ENCODE measurements around the gene CTSC.

CTSC gene

DNA sequence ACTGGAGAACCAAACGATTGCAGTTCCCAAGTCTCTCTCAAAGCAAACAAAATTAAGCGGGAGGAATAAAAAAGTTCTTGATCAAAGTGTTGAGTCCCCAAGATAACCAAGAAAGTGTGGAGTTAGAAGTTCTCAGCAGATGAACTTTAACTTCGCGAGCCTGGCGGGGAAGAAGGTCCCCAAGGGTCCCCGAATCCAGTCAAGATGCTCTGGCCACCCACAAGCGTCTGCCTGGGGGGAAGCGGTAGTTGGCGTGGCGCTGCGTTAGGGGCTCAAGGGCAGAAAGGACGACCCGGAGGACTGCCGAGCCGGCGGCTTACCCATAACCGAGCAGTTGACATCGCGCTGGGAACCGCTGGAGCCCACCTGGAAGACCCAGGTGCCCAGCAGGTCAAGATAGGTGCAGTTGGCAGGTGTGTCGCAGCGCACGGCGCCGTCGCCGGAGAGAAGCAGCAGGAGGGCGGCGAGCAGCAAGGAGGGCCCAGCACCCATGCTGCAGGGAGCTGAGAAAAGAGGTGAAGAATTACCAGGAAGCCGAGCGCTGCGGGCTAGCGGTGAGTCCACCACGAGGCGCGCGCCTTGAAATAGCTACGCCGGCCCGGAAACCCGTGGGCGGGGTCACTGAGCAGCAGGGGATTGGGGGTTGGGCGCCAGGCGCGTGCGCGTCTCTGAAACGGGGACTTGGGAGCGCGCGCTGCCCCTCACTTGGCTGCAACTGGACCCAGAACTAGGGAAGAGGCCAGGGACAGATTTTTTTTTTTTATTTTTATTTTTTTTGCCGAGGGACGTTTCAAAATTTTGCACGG is at the start of gene CTSC:
TSS of gene CTSC (minus strand) at position 556 of the 806 bp plus-strand sequence. CDS start at position 492, 64 bp downstream.
- DNase-seq = peak; percentile 90 to 96 (median 94)

DNA sequence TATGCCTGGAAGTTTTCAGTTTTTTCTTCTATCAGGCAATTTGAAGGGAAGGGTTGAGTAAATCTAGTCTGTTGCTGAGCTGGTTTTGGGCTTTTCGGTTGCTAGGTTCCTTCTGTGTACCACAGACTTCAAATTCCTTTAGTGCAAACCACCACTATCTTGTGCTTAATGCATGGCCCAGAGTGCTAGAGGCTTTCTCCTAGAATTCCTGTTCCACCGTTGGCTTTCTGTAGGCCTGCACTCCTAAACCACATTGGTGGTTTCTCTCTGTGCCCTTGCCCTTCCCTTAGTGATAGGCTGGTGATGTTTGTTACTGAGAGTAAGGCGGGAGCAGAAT is 47.1 kb upstream of the CTSC start:
- DNase-seq = no peak

DNA sequence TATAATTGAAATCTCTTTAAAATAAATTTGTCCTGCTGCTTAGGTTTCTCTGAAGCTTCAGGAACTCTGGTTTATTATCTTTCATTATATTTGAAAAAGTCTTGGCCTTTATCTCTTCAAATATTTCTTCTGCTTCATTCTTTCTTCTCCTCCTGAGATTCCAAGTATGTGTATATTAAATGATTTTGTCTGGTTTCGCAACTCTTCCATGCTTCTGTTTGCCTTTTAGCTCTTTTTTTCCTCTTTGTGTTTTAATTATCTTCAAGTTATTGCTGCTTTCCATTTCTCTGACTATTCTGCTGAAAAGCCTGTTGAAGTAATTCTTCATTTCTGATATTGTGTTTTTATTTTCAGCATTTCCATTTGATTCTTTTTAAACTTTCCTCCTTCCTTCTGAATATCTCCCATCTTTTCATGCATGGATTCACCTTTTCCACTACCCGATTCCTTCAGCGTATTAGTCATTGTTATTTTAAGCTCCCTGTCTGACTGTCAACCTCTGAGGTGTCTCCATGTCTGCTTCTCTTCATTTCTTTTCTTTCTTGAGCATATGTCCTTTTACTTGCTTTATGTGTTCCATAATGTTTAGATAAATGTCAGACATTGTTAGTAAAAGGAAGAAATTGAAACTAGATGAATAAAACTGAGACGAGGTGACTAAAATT is 46.6 kb upstream of the CTSC start:
- DNase-seq = no peak

DNA sequence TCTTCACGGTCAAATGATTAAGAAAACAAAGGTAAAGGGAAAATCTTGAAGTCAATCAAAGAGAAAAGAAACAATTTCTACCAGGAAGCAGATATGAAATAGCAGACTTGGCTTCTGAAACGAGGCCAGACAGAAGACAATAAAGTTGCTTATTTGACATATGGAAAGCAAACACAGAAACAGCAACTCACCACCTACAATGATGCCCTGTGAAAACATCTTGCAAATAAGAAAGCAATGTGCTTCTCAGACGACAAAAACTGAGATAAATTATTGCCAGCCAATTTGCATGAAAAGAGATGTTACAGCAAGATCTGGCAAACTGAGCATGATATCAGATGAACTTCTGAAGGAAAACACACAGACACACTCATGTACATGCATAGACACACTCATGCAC is 45.9 kb upstream of the CTSC start:
- DNase-seq = no peak

DNA sequence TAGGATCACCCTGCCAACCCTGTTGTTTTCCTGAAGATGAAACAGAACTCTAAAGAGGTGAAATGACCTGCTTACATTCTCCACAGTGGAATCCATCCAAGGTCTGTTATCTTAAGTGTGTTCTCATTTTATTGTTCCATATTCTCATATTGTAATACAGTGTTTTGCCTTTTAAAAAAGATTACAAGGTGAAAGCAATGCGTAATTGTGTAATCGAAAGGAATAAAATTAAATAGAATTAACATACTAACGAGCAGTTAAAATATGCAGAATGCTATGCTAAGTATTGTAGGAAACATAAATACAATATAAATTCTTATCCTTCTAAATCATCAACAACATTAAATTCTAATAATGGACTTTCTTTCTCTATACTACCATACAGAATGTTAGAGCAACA is 41.6 kb upstream of the CTSC start:
- no peak for DNase-seq

DNA sequence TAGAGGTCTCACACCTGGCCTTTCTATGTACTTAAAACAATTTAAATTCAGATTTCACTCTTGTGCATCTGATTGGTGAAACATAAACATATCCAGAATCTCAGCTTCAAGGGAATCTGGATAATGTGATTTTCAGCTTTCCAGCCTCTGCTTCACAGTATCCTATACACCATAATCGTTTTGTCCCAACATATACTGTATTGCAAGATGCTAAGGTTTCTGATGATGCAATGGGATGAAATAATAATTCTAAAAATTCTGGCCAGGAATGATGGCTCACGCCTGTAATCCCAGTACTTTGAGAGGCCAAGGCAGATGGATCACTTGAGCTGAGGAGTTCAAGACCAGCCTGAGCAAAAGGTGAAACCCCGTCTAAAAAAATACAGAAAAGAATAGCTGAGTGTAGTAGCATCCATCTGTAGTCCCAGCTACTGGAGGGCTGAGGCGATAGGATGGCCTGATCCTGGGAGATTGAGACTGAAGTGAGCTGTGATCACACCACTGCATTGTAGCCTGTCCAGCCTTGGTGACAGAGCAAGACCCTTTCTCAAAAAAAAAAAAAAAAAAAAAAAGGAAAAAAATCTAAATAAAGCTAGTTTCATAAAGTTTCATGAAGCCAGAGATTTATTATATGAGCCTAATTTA is 41.0 kb upstream of the CTSC start:
- DNase-seq = no peak

DNA sequence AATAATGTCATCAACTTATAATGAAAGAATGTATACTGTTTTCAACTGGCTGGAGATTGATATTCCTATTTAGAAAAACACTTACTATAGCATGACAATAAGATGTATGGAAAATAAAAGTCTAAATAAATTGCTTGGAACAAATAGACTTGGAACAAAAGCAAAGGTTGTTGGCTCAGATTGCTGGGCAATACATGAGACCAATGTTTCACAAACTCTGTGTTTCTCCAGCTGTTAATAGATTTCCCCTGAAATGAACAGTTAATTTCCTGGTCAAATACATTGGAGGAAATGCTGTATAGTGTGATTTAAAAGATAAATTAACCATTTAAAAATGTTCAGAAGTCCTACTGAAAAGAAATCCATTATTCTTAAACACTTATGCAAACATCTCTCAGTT is 40.1 kb upstream of the CTSC start:
- no peak for DNase-seq

DNA sequence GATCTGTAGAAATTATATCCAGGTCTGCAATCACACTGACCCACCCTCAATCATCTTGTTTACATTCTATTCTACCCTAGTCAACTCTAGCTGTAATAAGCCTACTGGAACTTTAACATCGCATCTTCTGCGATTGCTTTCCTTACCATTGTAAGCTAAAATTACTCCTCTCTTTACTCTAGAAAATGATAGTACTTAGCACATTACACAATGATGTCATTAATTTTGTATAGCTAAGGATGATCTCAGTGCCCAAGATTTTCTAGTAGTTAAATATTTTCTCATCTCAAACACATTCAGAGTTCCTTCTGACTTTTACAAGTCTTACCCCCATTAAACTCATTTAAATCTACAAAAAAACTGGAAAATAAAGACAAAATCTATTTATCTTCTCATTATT is 39.6 kb upstream of the CTSC start:
- no peak for DNase-seq

DNA sequence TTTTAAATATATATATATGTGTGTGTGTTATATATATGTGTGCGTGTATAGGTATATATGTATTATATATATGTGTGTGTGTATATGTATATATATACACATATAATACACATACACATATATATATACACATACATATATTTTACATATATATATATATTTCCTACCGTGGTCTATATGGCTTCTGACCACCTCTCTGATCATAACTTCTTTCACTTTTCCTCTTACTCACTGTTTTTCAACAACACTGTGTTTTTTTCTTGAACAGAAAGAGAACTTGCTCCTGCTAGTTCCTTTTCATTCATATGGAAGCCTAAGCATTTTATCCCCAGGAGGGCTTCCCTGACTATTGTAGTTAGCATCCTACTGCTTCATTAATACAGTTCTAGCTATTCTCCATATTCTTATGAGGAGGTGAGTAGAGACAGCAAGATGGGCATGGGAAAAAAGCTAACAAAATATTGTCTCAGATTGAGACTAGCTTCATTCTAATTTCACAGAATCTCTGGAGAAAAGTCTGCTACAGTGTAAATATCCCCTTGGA is 38.5 kb upstream of the CTSC start:
- DNase-seq = no peak

DNA sequence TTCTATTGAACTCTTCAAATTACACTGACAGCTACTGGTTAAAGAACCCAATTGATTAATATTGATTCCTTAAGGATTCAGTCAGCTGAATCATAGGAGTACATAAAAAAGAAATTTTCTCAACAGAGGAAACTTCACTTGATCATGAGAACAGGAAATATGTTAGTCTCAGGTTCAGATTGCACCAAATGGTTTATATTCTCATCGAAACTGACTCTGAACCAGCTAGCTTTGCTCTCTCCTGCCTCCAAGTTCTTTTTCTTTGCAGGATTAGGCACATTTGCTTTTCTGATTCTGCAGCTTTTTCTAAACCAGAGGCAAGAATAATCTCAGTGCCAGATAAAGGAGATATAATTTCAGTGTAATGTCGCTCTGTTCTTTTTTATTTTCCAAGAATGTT is 33.2 kb upstream of the CTSC start:
- no peak for DNase-seq

DNA sequence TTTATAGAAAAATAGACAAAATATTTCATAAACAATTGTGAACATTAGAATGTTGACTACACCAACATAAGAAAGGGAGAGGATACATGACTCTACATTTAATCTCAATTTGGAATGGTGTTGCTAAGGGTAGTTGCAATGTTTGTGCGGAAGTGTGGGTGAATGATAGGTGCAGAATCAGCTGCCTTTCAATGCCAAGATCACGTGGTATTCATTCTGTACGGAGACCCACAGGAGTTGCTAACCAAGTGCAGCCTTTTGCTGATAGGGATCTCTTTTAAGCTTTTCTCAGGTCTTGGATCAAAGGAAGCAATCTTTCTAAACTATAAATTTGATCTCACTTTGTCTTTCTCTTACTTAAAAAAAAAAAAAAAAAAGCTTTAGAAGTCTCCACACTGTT is 29.8 kb upstream of the CTSC start:
- DNase-seq = no peak

DNA sequence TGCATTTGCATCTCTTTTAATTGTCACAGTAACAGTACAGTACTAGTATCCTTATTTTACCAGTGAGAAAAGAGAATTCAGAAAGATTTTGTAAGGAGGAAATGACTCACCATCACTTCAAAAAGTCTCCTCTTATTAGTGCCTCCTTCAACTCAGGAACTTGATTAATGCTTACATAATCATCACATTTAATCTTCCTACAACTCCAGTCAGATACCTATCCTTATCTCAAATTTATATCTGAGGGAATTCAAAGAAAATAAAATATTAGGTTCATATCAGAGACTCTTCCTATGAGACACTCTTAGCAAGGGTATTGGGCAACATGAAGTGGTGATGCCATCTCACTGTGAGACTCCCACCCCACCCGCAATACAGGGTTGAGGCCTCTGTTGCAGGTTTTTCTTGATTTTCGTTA is 26.1 kb upstream of the CTSC start:
- DNase-seq = peak; percentile 53 to 77 (median 77)

DNA sequence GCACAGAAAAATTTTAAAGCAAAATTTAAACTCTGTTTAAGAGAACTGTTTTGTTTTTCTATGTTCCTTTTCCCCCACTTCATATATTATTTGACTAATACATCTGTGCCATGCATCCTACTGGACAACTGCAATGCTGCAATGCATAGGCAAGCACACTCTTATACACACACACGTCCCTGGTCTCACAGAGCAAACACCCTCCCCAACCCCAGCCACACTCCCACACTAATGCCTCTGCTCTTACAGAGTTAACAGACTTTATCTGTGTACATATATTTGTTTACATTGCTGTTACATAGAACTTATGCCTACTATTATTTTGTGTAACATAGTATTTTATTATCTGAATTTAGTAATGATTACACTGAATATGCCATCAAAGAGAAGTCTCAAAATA is 25.5 kb upstream of the CTSC start:
- no peak for DNase-seq

DNA sequence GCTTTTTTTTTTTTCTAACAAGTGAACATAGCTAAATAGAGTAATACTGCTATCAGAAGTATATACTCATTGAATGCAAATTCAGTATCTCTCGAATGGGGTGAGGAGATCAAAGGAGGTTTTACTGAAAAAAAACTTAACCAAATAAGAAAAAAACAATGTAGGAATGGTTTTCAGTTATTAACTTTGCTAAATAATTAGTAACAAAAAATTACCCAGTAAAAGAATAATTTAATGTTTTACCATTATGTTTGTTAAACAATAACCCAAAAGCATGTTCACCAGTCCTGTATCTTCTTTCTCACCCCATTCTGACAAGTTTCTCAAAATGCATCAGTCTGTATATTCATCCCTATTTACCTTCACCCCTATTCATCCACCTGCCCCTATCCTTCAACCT is 22.6 kb upstream of the CTSC start:
- no peak for DNase-seq

DNA sequence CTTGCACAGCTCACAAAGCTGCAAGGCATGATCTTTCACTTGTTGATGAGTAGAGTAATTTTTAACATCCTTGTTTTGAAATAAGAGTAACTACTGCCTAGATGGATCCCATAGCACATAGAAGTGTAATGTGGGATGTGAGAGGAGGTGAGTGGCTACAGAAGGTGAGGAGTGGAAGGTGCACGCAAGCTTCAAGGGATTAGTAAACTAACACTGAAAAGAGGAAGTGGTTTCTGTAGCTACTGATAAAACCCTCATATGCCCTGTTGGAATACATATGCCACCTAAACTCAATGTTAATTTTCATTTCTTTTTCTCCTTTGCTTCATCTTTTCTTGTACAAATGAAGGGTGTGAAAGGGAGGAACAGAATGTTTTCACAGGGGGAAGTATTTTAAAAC is 22.0 kb upstream of the CTSC start:
- DNase-seq = peak in 2 of 3 donors; percentile 26 to 32

DNA sequence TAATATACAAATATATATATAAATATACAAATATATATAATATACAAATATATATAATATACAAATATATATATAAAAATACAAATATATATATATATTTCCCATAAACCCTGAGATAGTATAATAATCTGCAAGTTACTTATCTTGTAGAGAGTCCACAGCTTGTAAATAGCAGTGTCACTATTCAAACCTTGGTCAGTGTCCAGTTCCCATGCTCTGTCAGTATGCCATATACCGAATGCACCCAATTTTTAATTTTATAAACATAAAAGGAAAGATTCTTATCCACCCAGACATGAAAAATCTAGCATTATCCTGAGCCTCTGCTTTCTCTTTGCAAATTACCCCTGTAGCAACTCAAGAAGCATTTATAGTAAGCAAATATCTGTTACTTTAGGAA is 21.6 kb upstream of the CTSC start:
- DNase-seq = no peak

DNA sequence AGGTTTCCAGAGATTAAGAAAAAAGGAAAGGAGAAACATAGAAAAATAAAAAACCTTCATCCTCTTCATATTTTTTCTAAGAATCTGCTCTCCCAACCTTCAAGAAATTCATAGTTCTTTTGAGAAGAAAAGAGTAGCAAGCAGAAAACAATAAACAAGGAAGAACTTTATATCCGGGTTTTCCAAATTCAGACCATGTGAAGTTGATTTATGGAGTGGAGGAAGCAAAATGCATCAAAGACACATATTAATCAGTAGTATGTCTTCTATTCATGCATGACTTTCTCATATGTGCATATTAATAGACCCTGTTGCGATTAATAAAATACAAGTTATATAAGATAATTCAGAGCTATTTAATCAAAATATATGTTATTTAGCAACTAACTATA is 20.5 kb upstream of the CTSC start:
- no peak for DNase-seq

DNA sequence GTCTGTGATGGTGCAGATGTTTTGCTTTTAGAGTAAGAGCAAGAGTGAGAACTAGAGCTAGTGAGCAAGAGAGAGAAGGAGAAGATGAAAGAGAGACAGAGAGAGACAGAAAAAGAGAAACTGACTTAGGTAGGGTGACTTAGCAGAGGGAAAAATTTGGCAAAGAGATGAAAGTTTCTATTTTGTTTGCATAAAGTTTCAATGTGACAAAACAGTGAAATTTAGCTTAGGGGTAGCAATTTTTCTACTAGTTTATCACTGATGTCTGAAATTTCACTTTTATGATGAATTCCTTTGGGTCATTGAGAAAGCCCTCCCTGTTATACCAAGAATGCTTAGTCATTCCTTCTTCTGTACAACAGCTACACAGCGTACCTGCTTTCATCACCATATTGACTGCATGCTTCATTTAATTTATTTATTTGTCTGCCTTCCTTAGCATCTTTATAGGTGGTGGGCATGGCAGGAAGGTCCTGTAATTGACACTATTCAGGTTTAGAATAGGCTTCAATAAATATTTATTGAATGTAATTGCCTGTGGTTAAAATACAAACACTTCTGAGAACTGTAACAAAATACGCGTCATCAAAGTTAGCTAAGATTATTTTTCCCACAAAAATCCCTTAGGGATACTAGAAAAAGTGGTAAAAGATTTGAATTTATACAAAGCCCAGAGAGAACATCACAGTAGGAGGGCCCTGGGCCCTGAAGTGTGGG is 19.9 kb upstream of the CTSC start:
- peak; percentile 22 to 72 (median 39) for DNase-seq

DNA sequence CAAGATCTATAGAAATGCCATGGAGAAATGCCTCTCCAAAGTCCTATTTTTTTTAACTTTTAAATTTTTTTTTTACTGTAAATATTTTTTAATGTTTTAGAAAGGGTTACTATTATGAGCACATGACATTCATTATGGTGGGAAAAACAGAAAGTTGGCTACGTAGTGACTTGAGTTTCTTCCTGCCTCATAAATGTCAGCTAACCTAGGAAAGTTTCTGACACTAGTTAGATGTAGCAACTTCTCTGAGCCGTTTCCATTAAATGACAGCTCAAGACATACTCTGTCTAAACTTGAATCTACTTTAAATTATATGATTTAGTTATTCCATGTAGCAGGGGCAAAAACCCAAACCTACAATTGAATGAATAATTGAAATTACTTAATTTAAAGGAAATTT is 18.4 kb upstream of the CTSC start:
- peak; percentile 67 to 95 (median 84) for DNase-seq

DNA sequence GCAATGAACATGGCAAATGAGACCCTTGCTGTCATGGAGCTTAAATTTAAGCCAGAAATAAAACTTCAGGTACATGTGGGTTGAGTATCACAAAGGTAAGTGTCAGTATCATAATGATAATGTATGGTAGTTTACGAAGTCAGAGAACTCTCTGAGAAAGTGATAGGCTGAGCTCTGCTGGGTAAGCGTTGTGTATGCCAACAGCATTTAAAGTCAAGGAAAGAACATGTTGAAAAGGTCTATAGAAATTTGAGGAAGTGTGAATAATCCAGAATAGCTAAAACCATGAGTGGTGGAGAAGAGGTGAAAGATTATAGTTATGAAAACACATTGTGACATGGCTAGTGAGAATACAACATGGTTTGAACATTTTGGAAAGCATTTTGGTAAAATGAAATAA is 17.4 kb upstream of the CTSC start:
- DNase-seq = peak in 2 of 3 donors; percentile 51 to 53

DNA sequence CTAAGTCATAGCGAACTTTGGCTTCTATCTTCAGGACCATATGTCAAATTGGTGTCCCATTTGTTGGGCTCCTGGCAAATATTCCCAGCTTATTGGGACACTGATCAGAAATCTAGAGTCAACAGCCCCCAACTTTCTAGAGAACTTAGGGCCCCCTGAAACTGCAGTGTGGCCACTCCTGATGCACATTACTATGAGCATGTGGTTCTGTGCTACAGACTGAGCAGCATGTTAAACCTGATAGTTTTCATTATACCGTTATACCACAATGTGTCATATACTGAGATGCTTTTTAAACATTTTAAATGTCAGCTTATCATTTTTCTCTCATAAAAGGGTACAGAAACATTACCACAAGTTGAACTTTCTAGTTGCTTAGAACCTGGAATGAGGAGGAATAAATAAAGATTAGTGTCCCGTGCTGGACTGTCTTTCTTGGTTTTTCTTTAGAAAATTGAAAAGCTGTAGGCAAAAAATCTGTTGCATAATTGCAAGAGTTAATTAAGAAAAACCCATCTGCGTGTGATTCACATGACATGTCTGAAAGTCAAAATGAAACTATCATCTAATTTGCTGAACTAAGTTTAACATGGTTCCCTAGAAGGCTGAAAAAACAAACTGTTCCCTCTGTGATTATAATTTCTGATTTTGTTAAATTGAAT is 16.4 kb upstream of the CTSC start:
- DNase-seq = peak; percentile 22 to 72 (median 50)

DNA sequence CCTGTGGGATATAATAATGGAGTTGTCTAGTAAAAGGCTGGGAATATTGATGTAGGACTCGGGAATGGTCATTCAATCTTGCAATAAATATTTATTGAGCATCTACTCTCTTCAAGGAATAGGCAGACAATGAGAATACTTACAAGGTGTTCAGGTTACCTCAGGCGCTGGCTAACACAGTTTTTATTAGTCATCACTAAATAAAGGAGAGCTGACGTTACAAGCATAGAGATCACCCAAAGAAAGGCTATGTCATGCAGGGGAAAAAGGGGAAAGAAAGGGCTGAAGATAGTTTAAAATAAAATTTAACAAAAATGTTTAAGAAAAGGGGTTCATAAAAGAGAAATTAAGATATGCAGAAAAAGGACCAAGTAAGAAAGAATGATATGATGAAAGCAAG is 15.8 kb upstream of the CTSC start:
- DNase-seq = no peak

DNA sequence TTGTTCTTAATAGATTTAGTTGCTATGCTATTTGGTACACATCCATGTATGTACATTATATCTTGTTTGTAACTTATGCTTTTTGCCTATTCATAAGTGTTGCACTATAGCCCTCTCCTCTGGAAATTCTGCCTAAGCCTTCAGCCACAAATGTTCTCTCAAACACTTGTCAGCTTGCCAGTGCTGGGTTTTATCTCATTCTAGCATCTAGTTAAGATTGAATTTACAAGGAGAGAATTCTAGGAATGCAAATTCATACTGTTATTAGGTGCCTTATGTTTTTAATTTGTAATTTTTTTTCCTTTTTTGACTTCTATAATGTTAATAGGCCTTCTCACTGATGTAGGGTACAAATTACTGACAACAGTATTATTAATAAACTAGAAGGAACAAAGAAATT is 14.6 kb upstream of the CTSC start:
- no peak for DNase-seq
